Uterus (tissue), 2 donors: ENCODE data around the gene NXPE3.

Source experiments
- POLR2A ChIP-seq, 2 donors: fragments of 450-650 bp; IDR thresholded peaks; one replicate each; pipeline ENCODE4 v1.6.1; 2016; ENCODE audit warnings: antibody characterized with exemption in 2 of 2, mild to moderate bottlenecking in 1 of 2, moderate library complexity in 1 of 2
- TF ChIP-seq, protein P1 (sequence below), 4 experiments: fragments of 200-600 bp in 2 of 4; fragments of 450-650 bp in 2 of 4; sonication (generic) in 2 of 4; IDR thresholded peaks; one replicate each; pipeline ENCODE4 v1.5.1; 2016 to 2019; ENCODE audit warnings: antibody characterized with exemption in 4 of 4, mild to moderate bottlenecking in 2 of 4, moderate library complexity in 1 of 4

DNA sequence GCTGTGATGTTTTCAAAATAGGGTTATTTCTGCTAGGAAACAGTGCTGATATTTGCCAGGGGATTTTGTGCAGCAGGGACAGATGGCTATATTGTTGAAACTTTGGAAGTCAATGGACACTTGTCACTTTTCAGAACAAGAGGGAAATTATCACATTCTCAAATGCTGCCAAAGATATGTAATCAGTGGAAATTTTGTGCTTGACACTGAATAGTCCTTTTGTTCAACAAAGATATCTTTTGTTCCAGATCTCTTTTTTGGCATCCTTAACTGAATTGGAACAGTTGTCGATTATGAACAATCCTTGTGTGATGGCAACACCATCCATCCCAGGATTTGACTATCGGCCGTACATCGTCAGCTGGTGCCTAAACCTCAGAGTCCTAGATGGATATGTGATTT, 46.8 kb upstream of the NXPE3 start:
- TF ChIP-seq, protein P1, sequence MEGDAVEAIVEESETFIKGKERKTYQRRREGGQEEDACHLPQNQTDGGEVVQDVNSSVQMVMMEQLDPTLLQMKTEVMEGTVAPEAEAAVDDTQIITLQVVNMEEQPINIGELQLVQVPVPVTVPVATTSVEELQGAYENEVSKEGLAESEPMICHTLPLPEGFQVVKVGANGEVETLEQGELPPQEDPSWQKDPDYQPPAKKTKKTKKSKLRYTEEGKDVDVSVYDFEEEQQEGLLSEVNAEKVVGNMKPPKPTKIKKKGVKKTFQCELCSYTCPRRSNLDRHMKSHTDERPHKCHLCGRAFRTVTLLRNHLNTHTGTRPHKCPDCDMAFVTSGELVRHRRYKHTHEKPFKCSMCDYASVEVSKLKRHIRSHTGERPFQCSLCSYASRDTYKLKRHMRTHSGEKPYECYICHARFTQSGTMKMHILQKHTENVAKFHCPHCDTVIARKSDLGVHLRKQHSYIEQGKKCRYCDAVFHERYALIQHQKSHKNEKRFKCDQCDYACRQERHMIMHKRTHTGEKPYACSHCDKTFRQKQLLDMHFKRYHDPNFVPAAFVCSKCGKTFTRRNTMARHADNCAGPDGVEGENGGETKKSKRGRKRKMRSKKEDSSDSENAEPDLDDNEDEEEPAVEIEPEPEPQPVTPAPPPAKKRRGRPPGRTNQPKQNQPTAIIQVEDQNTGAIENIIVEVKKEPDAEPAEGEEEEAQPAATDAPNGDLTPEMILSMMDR (IDR thresholded peaks at IDR 0.05) = no peak
- TF ChIP-seq POLR2A (IDR thresholded peaks at IDR 0.05) = no peak
